ENCODE data around the gene OR5D13.

OR5D13 gene

GRCh38 chr11:55773138-55773537 is at the start of gene OR5D13:
OR5D13 (plus strand) TSS chr11:55773438; CDS start chr11:55773438, 0 bp downstream.
- no peak for DNase-seq (ENCODE audit: low read depth)

GRCh38 chr11:55726715-55727324 is 46.4 kb upstream of the OR5D13 start:
- no peak for DNase-seq (ENCODE audit: low read depth)

- DNase-seq (ENCODE audit: low read depth): no peak
Measured at GRCh38 chr11:55732936-55733335, 40.3 kb upstream of the OR5D13 start.

DNA sequence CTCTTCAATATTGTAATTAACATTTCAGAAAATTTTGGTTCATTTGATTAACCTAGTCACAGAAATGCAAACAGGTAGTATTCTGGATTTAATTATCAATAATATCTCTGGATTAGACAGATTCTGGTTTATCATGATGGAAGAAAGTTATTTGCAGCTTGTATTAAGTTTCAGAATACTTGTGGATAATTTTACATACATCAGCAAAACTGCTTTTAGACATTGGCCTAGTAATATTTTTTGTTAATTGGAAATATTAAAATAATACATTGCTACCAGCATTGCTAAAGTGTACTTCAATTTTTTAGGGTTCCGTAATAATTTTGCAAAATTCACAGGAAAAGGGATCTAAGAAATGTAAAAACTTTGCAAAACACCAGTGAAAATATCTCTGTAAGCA is 18.4 kb downstream of the OR5D13 start:
- DNase-seq (ENCODE audit: low read depth): no peak

DNA sequence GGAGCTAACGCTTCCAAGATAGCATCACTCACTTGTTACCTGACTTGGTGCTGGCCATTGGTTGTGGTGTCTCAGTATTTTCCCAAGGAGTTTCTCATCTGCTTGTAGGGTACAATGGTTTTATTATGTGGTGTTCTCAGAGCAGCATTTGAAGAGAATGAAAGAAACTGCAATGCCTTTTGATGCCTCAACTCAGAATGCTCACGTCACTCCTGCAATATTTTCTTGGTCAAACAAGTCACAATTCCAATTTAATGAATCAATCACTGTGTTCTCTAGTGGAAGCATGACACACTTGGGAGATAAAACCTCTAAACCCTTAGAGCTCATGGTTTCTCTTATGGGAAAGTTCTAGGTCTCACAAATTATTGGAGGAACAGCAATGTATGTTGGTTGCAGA is 20.1 kb downstream of the OR5D13 start:
- no peak for DNase-seq (ENCODE audit: low read depth)

DNA sequence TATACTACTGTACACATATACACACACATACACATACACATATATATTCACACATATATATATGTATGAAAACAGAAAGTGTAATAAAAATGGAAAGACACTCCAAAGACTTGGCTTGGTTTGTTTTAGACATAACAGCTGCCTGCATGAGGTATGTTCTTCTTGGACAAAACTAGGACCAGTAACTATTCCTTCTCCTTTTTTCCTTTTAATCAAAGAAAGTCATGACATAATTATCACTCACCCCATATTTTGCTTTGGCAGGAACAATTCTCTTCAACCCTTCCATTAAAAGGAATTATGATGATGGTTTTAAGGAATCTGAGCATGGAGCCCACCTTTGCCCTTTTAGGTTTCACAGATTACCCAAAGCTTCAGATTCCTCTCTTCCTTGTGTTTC is 22.0 kb downstream of the OR5D13 start, which contains the start of gene OR5D14:
TSS of gene OR5D14 (plus strand) at position 301 of the 400 bp plus-strand sequence. CDS start at position 301, 0 bp downstream.
- no peak for DNase-seq (ENCODE audit: low read depth)

- DNase-seq (ENCODE audit: low read depth): no peak
Measured at GRCh38 chr11:55806248-55806647, 33.0 kb downstream of the OR5D13 start.

DNA sequence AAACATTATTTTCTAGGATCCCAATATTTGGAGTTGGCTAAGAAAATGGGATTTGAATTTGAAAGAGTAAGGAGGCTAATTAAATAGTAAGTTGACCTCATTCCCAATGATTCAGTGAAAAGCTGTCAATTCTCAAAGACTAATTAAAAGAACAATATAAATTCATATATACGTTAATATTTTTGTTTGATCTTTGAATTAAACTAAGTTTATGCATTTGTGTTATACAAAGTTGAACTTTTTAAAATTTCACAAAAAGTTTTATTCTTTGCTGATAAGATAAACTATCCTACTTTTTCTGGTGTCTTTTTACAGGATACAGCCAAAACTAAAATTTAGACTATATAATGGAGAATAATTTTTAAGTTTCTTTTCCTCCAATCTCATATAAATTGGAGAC is 37.8 kb downstream of the OR5D13 start, which contains the start of gene OR5L1:
TSS of gene OR5L1 (plus strand) at position 301 of the 400 bp plus-strand sequence. CDS start 100 bp downstream, outside the sequence.
- no peak for DNase-seq (ENCODE audit: low read depth)

- DNase-seq (ENCODE audit: low read depth): no peak
Measured at GRCh38 chr11:55819330-55819729, 46.1 kb downstream of the OR5D13 start, which contains the start of gene OR5D18. OR5D18 (plus strand) TSS chr11:55819630; CDS start chr11:55819630, 0 bp downstream.

All from activated T-helper 9 cell treated with anti-CD3 and anti-CD28 coated beads, Interleukin-2, amount 50 U/mL, for 16 hours (primary cell).